ENCODE measurements around the gene SMG6. TPM values are rescaled to one million over a fixed set of nuclear protein-coding genes. Genes with fewer than 3 reads are reported as not detected.

Gene SMG6
- total RNA-seq, 1 experiment from 2014 or later, result 36.1 TPM

DNA sequence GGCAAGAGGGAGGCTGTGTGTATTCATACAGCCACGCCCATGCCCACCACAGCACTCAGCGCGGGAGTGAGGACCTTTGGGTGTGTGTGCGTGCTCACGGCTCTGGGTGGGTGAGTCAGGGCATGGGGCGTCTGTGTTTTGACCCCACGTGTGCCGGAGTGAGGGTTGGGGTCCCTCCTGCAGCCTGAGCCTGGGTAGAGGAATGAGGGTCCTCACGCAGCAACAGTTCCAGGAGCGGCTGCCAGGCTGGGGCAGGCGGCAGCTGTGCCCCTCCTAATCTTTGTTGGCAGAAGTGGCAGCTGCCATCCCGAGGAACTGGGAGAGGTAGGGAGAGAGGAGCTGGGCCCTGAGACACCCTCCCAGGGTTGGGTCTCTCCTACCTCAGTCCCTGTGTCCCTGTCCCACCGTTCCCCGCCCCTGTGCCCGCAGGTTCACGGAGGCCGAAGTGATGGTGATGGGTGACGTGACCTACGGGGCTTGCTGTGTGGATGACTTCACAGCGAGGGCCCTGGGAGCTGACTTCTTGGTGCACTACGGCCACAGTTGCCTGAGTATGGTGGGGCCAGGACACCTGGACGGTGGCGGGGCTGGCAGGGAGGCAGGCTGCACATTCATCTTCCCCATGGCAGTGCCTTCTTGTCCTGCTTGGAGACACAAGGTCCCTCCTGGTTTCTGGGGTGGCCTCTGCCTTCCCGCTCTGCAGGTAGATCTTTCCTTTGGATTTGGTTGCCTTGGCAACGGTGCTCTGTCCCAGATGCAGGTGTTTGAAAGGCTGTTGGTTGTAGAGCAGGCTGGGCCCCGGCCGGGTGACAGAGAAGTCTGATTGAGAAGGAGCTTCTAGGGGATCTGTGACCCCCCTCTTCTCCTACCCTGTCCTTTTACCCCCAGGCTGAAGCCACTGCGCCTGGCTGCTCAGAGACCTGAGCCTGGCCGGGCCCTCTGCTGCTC lies 267.8 kb downstream of the SMG6 start:
- DNase-seq (ENCODE audit: low spot score), result no peak
- no peaks in the 10 kb centered on the region for H3K9me3 ChIP-seq (ENCODE audit: low read depth, low read length, poor library complexity, severe bottlenecking)
- H3K27me3 ChIP-seq (replicated peaks; ENCODE audit: insufficient read depth, low read depth, low read length, poor library complexity), result no peaks in the 10 kb centered on the region
- peaks cover 18% of the 10 kb centered on the region for H3K4me1 ChIP-seq (ENCODE audit: insufficient read depth, low read length, poor library complexity, severe bottlenecking)
- no peak overlapping the region for H3K4me3 ChIP-seq (ENCODE audit: low read depth, low read length, poor library complexity, severe bottlenecking)
- intact Hi-C loops (cut with micrococcal nuclease; ENCODE audit: unreplicated experiment), result no loop called here
- TF ChIP-seq EZH2 (IDR thresholded peaks at IDR 0.05; ENCODE audit: borderline replicate concordance, low read depth, low read length, poor library complexity, severe bottlenecking), result no peak
- no peak for TF ChIP-seq CTCF (conservative IDR thresholded peaks at IDR 0.05; ENCODE audit: low read depth, low read length)
- H3K36me3 ChIP-seq (ENCODE audit: insufficient read depth, low read length, poor library complexity, severe bottlenecking), result peaks cover 11% of the 10 kb centered on the region
- no TSS peak for BruUV-seq (replicated peaks)
- H3K27ac ChIP-seq (ENCODE audit: low read depth, low read length, poor library complexity, severe bottlenecking), result peak overlapping the region; percentile 50
- ChIA-PET CTCF (interaction anchor here (0.6 to 0.8 kb wide), 3 partner anchors 11 to 127 kb away, joined by 3 to 7 read pairs (median 3); partner anchors contain the start of gene RTN4RL1), POLR2A (ENCODE audit: low non-redundant PET) (interaction anchor here (0.5 kb wide), 1 partner anchor 8 kb away, joined by 14 read pairs; no protein-coding TSS in a partner anchor)

DNA sequence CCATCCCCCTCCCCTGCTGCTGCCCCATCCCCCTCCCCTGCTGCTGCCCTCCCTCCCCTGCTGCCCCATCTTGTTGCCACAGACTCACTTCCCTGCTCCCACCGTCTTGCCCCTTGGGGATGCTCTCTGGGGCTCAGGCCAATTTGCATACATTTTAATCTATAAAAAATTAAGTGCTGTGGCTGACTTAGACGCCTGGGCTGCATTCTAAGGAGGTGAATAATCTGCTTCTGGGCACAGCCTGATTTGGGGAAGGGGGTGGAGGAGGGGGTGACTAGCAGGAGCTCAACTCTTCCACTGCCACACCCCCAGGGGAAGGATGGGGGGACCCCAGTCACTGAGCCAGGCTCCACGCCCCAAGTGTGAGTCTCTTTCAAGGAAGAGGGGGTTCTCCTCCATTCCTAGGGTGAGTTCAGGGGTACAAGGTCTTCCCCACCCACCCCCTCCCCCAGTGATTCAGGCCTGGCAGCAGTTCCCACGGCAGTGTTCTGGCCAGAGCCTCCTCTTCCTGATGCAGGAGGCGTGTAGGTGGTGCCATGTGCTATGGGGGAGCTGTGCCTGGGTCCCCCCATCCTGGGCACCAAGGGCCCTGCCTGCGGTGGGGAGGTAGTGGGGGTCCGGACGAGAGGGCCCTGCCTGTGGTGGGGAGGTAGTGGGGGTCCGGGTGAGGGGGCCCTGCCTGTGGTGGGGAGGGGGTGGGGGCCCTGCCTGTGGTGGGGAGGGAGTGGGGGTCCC lies 268.6 kb downstream of the SMG6 start:
- ChIA-PET CTCF (interaction anchor here (0.7 to 0.8 kb wide), 2 partner anchors 10 to 126 kb away, joined by 3 read pairs; partner anchors contain the start of gene RTN4RL1), POLR2A (ENCODE audit: low non-redundant PET) (interaction anchor here (0.5 kb wide), 1 partner anchor 9 kb away, joined by 14 read pairs; no protein-coding TSS in a partner anchor)
- H3K27me3 ChIP-seq (replicated peaks; ENCODE audit: insufficient read depth, low read depth, low read length, poor library complexity), result no peaks in the 10 kb centered on the region
- no peak for TF ChIP-seq CTCF (conservative IDR thresholded peaks at IDR 0.05; ENCODE audit: low read depth, low read length)
- TF ChIP-seq EZH2 (IDR thresholded peaks at IDR 0.05; ENCODE audit: borderline replicate concordance, low read depth, low read length, poor library complexity, severe bottlenecking), result no peak
- H3K27ac ChIP-seq (ENCODE audit: low read depth, low read length, poor library complexity, severe bottlenecking), result no peak overlapping the region
- intact Hi-C loops (cut with micrococcal nuclease; ENCODE audit: unreplicated experiment), result loop anchor here (5.0 kb wide), 1 partner anchor 203 kb away; the partner anchor contains the start of gene RPA1
- H3K4me3 ChIP-seq (ENCODE audit: low read depth, low read length, poor library complexity, severe bottlenecking), result no peak overlapping the region
- no TSS peak for BruUV-seq (replicated peaks)
- peaks cover 20% of the 10 kb centered on the region for H3K4me1 ChIP-seq (ENCODE audit: insufficient read depth, low read length, poor library complexity, severe bottlenecking)
- peaks cover 9% of the 10 kb centered on the region for H3K36me3 ChIP-seq (ENCODE audit: insufficient read depth, low read length, poor library complexity, severe bottlenecking)
- H3K9me3 ChIP-seq (ENCODE audit: low read depth, low read length, poor library complexity, severe bottlenecking), result no peaks in the 10 kb centered on the region
- peak; percentile 88 for DNase-seq (ENCODE audit: low spot score)

- intact Hi-C loops (cut with micrococcal nuclease; ENCODE audit: unreplicated experiment), result loop anchor here (5.0 kb wide), 1 partner anchor 202 kb away; the partner anchor contains the start of gene RPA1
- TF ChIP-seq CTCF (conservative IDR thresholded peaks at IDR 0.05; ENCODE audit: low read depth, low read length) (no peak), EZH2 (IDR thresholded peaks at IDR 0.05; ENCODE audit: borderline replicate concordance, low read depth, low read length, poor library complexity, severe bottlenecking) (no peak)
- Histone ChIP-seq H3K4me1 (ENCODE audit: insufficient read depth, low read length, poor library complexity, severe bottlenecking) (peaks cover 26% of the 10 kb centered on the region), H3K4me3 (ENCODE audit: low read depth, low read length, poor library complexity, severe bottlenecking) (no peak overlapping the region), H3K36me3 (ENCODE audit: insufficient read depth, low read length, poor library complexity, severe bottlenecking) (peaks cover 8% of the 10 kb centered on the region), H3K9me3 (ENCODE audit: low read depth, low read length, poor library complexity, severe bottlenecking) (no peaks in the 10 kb centered on the region), H3K27me3 (replicated peaks; ENCODE audit: insufficient read depth, low read depth, low read length, poor library complexity) (no peaks in the 10 kb centered on the region), H3K27ac (ENCODE audit: low read depth, low read length, poor library complexity, severe bottlenecking) (peak overlapping the region; percentile 73)
- peak; percentile 58 for DNase-seq (ENCODE audit: low spot score)
- ChIA-PET CTCF (no interaction called here), POLR2A (ENCODE audit: low non-redundant PET) (interaction anchor here (0.6 kb wide), 1 partner anchor 13 kb away, joined by 3 read pairs; no protein-coding TSS in a partner anchor)
- no TSS peak for BruUV-seq (replicated peaks)
These were observed 269.4 kb downstream of the SMG6 start for GRCh38 chr17:2034157-2034556.
